GM12878 (cell line): ENCODE results near the gene TTC33. TPM values are rescaled to one million over a fixed set of nuclear protein-coding genes. Genes with fewer than 3 reads are reported as not detected.

Experiments used
- ATAC-seq: fragments of 200-7000 bp; cut with Tn5 transposase; 3 replicates; pipeline ENCODE4 v1.9.1; 2020; ENCODE audit warnings: mild to moderate bottlenecking, moderate library complexity
- BruUV-seq: library from RNA; stranded (reverse); fragments of 400-500 nt; replicated peaks from 2 replicates; lab custom pipeline; 2021; lab: Mats Ljungman, UMichigan
- CTCF ChIA-PET: fragments of 300-600 bp; sonication (Branson Sonifier 250); formaldehyde crosslinking; extraction: SDS; loops from one replicate; lab custom pipeline; 2021; ENCODE audit warnings: inconsistent platforms; lab: Yijun Ruan, JAX
- POLR2A ChIA-PET: fragments of 350-600 bp; formaldehyde crosslinking; extraction: SDS; loops from one replicate; lab custom pipeline; 2021; ENCODE audit warnings: inconsistent platforms; lab: Charles Lee
- RAD21 ChIA-PET: fragments of 300-600 bp; sonication (Branson Sonifier 250); formaldehyde crosslinking; loops from one replicate; lab custom pipeline; 2023; ENCODE audit warnings: antibody characterized with exemption; ENCODE audit not compliant: unreplicated experiment; lab: Charles Lee
- SMC1A ChIA-PET: fragments of 300-600 bp; sonication (Branson Sonifier 250); formaldehyde crosslinking; loops from one replicate; lab custom pipeline; 2023; ENCODE audit not compliant: unreplicated experiment, uncharacterized antibody; lab: Charles Lee
- DNase-seq: peaks from one replicate; pipeline ENCODE4 v3.0.0-alpha.2; 2011; ENCODE audit warnings: low read depth, low spot score
- FAIRE-seq: peaks from 3 replicates; lab custom pipeline; 2011; peaks lifted over from hg19 to GRCh38; lab: Jason Lieb, UNC
- H2AFZ ChIP-seq: 2 replicates; pipeline ENCODE4 v1.6.0; 2011; ENCODE audit warnings: low read depth, low read length, control low read depth; ENCODE audit not compliant: control insufficient read depth
- H3K27ac ChIP-seq: 2 replicates; pipeline ENCODE4 v1.5.1; 2011; ENCODE audit warnings: control low read depth; ENCODE audit not compliant: control insufficient read depth, insufficient read depth
- H3K27me3 ChIP-seq, 2 experiments: replicated peaks in 1 of 2; 2 replicates each; pipeline versions ENCODE4 v1.6.0 to v1.6.1; 2011; ENCODE audit warnings: low read length in 1 of 2; ENCODE audit not compliant: control insufficient read depth in 2 of 2, insufficient read depth in 2 of 2
- H3K36me3 ChIP-seq, 2 experiments: 2 replicates each; pipeline ENCODE4 v1.5.1; 2011; ENCODE audit warnings: low read length in 1 of 2; ENCODE audit not compliant: control insufficient read depth in 2 of 2, insufficient read depth in 2 of 2
- H3K4me1 ChIP-seq: 2 replicates; pipeline ENCODE4 v1.6.1; 2011; ENCODE audit warnings: mild to moderate bottlenecking, low read length, moderate library complexity, mixed read lengths; ENCODE audit not compliant: control insufficient read depth, insufficient read depth
- H3K4me2 ChIP-seq: 2 replicates; pipeline ENCODE4 v1.6.0; 2011; ENCODE audit warnings: control low read depth; ENCODE audit not compliant: control insufficient read depth, insufficient read depth
- H3K4me3 ChIP-seq: fragments of 200-600 bp; sonication (generic); 2 replicates; pipeline ENCODE4 v1.5.1; 2016
- H3K79me2 ChIP-seq: 2 replicates; pipeline ENCODE4 v1.6.0; 2011; ENCODE audit warnings: low read length; ENCODE audit not compliant: control insufficient read depth, insufficient read depth
- H3K9ac ChIP-seq: 2 replicates; pipeline ENCODE4 v1.8.0; 2011; ENCODE audit warnings: low read length, control low read depth, mixed read lengths; ENCODE audit not compliant: control insufficient read depth, insufficient read depth
- H3K9me3 ChIP-seq: replicated peaks from 3 replicates; pipeline ENCODE4 v1.5.1; 2011; ENCODE audit warnings: mild to moderate bottlenecking, low read length; ENCODE audit not compliant: control insufficient read depth, insufficient read depth
- H4K20me1 ChIP-seq: 2 replicates; pipeline ENCODE4 v1.6.0; 2011; ENCODE audit not compliant: control insufficient read depth, insufficient read depth
- BACH1 ChIP-seq: fragments of 450-650 bp; IDR thresholded peaks from 2 replicates; pipeline ENCODE4 v1.6.1; 2017; ENCODE audit warnings: mild to moderate bottlenecking, borderline replicate concordance
- BMI1 ChIP-seq: fragments of 450-650 bp; IDR thresholded peaks from 2 replicates; pipeline ENCODE4 v1.6.1; 2016; ENCODE audit warnings: mild to moderate bottlenecking, moderate library complexity, borderline replicate concordance
- CEBPB ChIP-seq, 2 experiments: fragments of 150-350 bp in 1 of 2; IDR thresholded peaks; 2 replicates each; pipeline ENCODE4 v1.6.1; 2012 to 2014; ENCODE audit warnings: low read depth in 2 of 2, low read length in 2 of 2, borderline replicate concordance in 1 of 2, inconsistent platforms in 1 of 2
- CHD4 ChIP-seq: fragments of 200-600 bp; sonication (generic); IDR thresholded peaks from 2 replicates; pipeline ENCODE4 v1.6.1; 2016; ENCODE audit warnings: mild to moderate bottlenecking
- CTCF ChIP-seq, 3 experiments: IDR thresholded peaks in 2 of 3; conservative IDR thresholded peaks in 1 of 3; 2 replicates each; pipeline ENCODE4 v1.5.1; 2011; ENCODE audit warnings: low read depth in 3 of 3, low read length in 3 of 3, mild to moderate bottlenecking in 3 of 3, control low read depth in 2 of 3, moderate library complexity in 2 of 3, inconsistent platforms in 1 of 3, mixed read lengths in 1 of 3; ENCODE audit not compliant: control insufficient read depth in 2 of 3, insufficient read depth in 1 of 3; ENCODE audit errors: extremely low read depth in 1 of 3
- EP300 ChIP-seq, 2 experiments: fragments of 150-350 bp in 1 of 2; IDR thresholded peaks; 2 replicates each; pipeline ENCODE4 v1.6.1; 2011 to 2012; ENCODE audit warnings: low read depth in 2 of 2, low read length in 2 of 2, borderline replicate concordance in 1 of 2, improper control_type of control experiment in 1 of 2, inconsistent platforms in 1 of 2; ENCODE audit not compliant: control insufficient read depth in 1 of 2
- GABPA ChIP-seq: IDR thresholded peaks from 2 replicates; pipeline ENCODE4 v1.6.1; 2014; ENCODE audit warnings: antibody characterized with exemption, low read depth, mild to moderate bottlenecking, inconsistent platforms
- GATAD2B ChIP-seq: fragments of 450-650 bp; conservative IDR thresholded peaks from 2 replicates; pipeline ENCODE4 v1.6.1; 2017; ENCODE audit warnings: low read depth, mild to moderate bottlenecking, moderate library complexity
- NFIC ChIP-seq: IDR thresholded peaks from 2 replicates; pipeline ENCODE4 v1.6.1; 2012; ENCODE audit warnings: low read depth, mild to moderate bottlenecking, inconsistent platforms, low read length, moderate library complexity
- NKRF ChIP-seq: fragments of 450-650 bp; conservative IDR thresholded peaks from 2 replicates; pipeline ENCODE4 v1.6.1; 2017; ENCODE audit warnings: mild to moderate bottlenecking, moderate library complexity
- SMARCA5 ChIP-seq: fragments of 450-650 bp; IDR thresholded peaks from 2 replicates; pipeline ENCODE4 v1.6.1; 2017; ENCODE audit warnings: mild to moderate bottlenecking
- SP1 ChIP-seq: IDR thresholded peaks from one replicate; pipeline ENCODE4 v1.6.1; 2011; ENCODE audit warnings: low read depth, low read length
- SREBF2 ChIP-seq: IDR thresholded peaks from 2 replicates; pipeline ENCODE4 v1.6.1; 2012; ENCODE audit warnings: mild to moderate bottlenecking, low read length
- SUPT20H ChIP-seq: IDR thresholded peaks from 2 replicates; pipeline ENCODE4 v1.6.1; 2011; ENCODE audit warnings: low read depth, mild to moderate bottlenecking, low read length, moderate library complexity, borderline replicate concordance; ENCODE audit not compliant: control insufficient read depth
- SUZ12 ChIP-seq: fragments of 200-600 bp; sonication (generic); IDR thresholded peaks from one replicate; pipeline ENCODE4 v1.6.1; 2018; ENCODE audit warnings: antibody characterized with exemption, mild to moderate bottlenecking; ENCODE audit not compliant: unreplicated experiment
- USF1 ChIP-seq: IDR thresholded peaks from 2 replicates; pipeline ENCODE4 v1.6.1; 2011; ENCODE audit warnings: borderline replicate concordance, low read depth, mild to moderate bottlenecking, moderate library complexity, mixed read lengths, low read length; ENCODE audit not compliant: insufficient read depth; ENCODE audit errors: extremely low read length
- ZBTB33 ChIP-seq: fragments of 450-650 bp; IDR thresholded peaks from 2 replicates; pipeline ENCODE4 v1.6.1; 2017; ENCODE audit warnings: mild to moderate bottlenecking
- ZZZ3 ChIP-seq: IDR thresholded peaks from 2 replicates; pipeline ENCODE4 v1.6.1; 2011; ENCODE audit warnings: low read depth; ENCODE audit not compliant: control insufficient read depth, insufficient read length
- in situ Hi-C: fragments of 300-500 bp; cut with MboI; formaldehyde crosslinking; loops from 9 replicates; pipeline ENCODE4 v1.14.3; 2018; ENCODE audit warnings: mixed read lengths
- intact Hi-C: fragments of 100-400 bp; cut with micrococcal nuclease; formaldehyde crosslinking; loops from one replicate; pipeline ENCODE4 v1.14.2; 2022; ENCODE audit not compliant: unreplicated experiment
- polyA plus RNA-seq, 11 experiments: library from polyadenylated mRNA; depleted of rRNA in 4 of 11; unstranded in 6 of 11; stranded (reverse) in 5 of 11; fragments of >200 nt; fragmentation: Nextera tagmentation in 4 of 11; fragmentation: Illumina TruSeq in 1 of 11; extraction: Ambion mirVana in 4 of 11; extraction: Trizol in 1 of 11; gene quantifications; 1 replicate in 1 of 11; 2 replicates in 10 of 11; pipeline versions ENCODE4 v1.2.1 to v1.2.3, GENCODE V29; 2011 to 2016; ENCODE audit warnings: inconsistent platforms in 2 of 11, missing spikeins in 2 of 11, low read depth in 1 of 11
- total RNA-seq, 4 experiments: library from RNA; depleted of rRNA in 3 of 4; stranded (reverse); fragments of >200 nt in 3 of 4; fragmentation: Illumina TruSeq in 1 of 4; extraction: Trizol in 1 of 4; gene quantifications; 2 replicates each; pipeline versions ENCODE4 v1.2.1 to v1.2.3, GENCODE V29; 2013 to 2021

TTC33 gene
- total and polyA plus RNA-seq, 10 of the 15 experiments (the other 5 are each of a cell fraction or from before 2014, with no cell fraction given) = 7.9 to 22.3 (median 14.6) TPM

GRCh38 chr5:40781843-40782409 lies 26.2 kb upstream of the TTC33 start:
- Histone ChIP-seq H3K4me3 (no peak overlapping the region), H3K4me2 (no peak overlapping the region), H2AFZ (no peak overlapping the region), H4K20me1 (no peaks in the 10 kb centered on the region), H3K79me2 (peaks cover 31% of the 10 kb centered on the region), H3K36me3 (no peaks in the 10 kb centered on the region), H3K27me3 (no peaks in the 10 kb centered on the region), H3K9ac (no peak overlapping the region), H3K4me1 (no peaks in the 10 kb centered on the region), H3K9me3 (no peaks in the 10 kb centered on the region), H3K27ac (no peak overlapping the region)
- intact Hi-C loops (no loop called here), in situ Hi-C loops (no loop called here)
- ATAC-seq (no peak), DNase-seq (no peak), FAIRE-seq (no peak)
- CTCF ChIA-PET = interaction anchor here (0.5 to 1.4 kb wide), 4 partner anchors 10 to 71 kb away, joined by 3 read pairs; no protein-coding TSS in a partner anchor
- RAD21 ChIA-PET = no interaction called here
- no TSS peak for BruUV-seq
- POLR2A ChIA-PET = interaction anchor here (0.9 to 1.0 kb wide), 3 partner anchors 9 to 25 kb away, joined by 3 read pairs; no protein-coding TSS in a partner anchor
- SMC1A ChIA-PET = interaction anchor here (0.6 kb wide), 1 partner anchor 15 kb away, joined by 3 read pairs; no protein-coding TSS in a partner anchor
- TF ChIP-seq SP1 (no peak), SMARCA5 (no peak), NFIC (no peak), CTCF (IDR thresholded peaks at IDR 0.05 in 2 of 3, conservative IDR thresholded peaks at IDR 0.05 in 1 of 3; ENCODE audit: control insufficient read depth in 2 of 3, extremely low read depth in 1 of 3, insufficient read depth in 1 of 3, low read depth in 3 of 3, low read length in 3 of 3) (no peak), CHD4 (no peak), CEBPB (IDR thresholded peaks at IDR 0.05; ENCODE audit: borderline replicate concordance in 1 of 2, low read depth in 2 of 2, low read length in 2 of 2) (no peak), EP300 (IDR thresholded peaks at IDR 0.05; ENCODE audit: borderline replicate concordance in 1 of 2, control insufficient read depth in 1 of 2, low read depth in 2 of 2, low read length in 2 of 2) (no peak), SUPT20H (no peak), SUZ12 (no peak), ZBTB33 (no peak), GATAD2B (no peak), BMI1 (no peak), ZZZ3 (no peak), USF1 (no peak), GABPA (no peak), BACH1 (no peak), NKRF (no peak), SREBF2 (no peak)
